Panc1 (cell line): ENCODE data around the gene SLC41A3.

Experiments used
- POLR2AphosphoS5 ChIP-seq: IDR thresholded peaks from 2 replicates; pipeline ENCODE4 v1.6.1; 2012; ENCODE audit warnings: mild to moderate bottlenecking, low read depth, low read length, moderate library complexity
- SIN3A ChIP-seq: IDR thresholded peaks from 2 replicates; pipeline ENCODE4 v1.6.1; 2012; ENCODE audit warnings: low read depth, mild to moderate bottlenecking, low read length, moderate library complexity, borderline replicate concordance; ENCODE audit not compliant: insufficient read depth
- TCF7L2 ChIP-seq: IDR thresholded peaks from 2 replicates; pipeline ENCODE4 v1.6.1; 2011; ENCODE audit warnings: mild to moderate bottlenecking, low read depth, low read length, inconsistent platforms
- TF ChIP-seq, protein P1 (sequence below): fragments of 450-650 bp; IDR thresholded peaks from 2 replicates; pipeline ENCODE4 v1.5.1; 2017; ENCODE audit warnings: mild to moderate bottlenecking
- TF ChIP-seq, protein P2 (sequence below), 2 experiments: IDR thresholded peaks; 2 replicates each; pipeline ENCODE4 v1.6.1; 2011 to 2012; ENCODE audit warnings: low read depth in 2 of 2, control low read depth in 1 of 2, low read length in 1 of 2, mild to moderate bottlenecking in 1 of 2, moderate library complexity in 1 of 2; ENCODE audit not compliant: insufficient read depth in 1 of 2

DNA sequence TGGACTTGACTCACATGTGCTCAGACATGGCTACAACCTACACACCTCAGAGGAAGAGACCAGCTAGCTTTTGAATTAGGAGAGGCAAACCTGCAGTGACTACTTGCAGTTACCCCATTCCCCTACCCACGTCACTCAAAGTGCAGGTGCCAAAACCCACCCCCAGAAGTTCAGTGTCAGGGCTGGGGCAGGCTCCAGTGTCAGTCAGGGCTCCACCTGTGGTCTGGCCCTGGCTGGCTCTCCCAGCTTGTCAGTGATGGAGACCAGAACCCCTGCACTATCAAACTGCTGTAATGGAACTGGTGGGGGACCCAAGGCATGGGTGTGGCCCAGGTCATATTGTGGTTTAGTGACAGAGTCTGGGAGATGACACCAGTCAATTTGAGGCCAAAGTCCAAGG, 32.6 kb upstream of the SLC41A3 start:
- TF ChIP-seq, protein P1, sequence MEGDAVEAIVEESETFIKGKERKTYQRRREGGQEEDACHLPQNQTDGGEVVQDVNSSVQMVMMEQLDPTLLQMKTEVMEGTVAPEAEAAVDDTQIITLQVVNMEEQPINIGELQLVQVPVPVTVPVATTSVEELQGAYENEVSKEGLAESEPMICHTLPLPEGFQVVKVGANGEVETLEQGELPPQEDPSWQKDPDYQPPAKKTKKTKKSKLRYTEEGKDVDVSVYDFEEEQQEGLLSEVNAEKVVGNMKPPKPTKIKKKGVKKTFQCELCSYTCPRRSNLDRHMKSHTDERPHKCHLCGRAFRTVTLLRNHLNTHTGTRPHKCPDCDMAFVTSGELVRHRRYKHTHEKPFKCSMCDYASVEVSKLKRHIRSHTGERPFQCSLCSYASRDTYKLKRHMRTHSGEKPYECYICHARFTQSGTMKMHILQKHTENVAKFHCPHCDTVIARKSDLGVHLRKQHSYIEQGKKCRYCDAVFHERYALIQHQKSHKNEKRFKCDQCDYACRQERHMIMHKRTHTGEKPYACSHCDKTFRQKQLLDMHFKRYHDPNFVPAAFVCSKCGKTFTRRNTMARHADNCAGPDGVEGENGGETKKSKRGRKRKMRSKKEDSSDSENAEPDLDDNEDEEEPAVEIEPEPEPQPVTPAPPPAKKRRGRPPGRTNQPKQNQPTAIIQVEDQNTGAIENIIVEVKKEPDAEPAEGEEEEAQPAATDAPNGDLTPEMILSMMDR = no peak
- TF ChIP-seq SIN3A = no peak
- TF ChIP-seq POLR2AphosphoS5 = no peak
- TF ChIP-seq, protein P2, sequence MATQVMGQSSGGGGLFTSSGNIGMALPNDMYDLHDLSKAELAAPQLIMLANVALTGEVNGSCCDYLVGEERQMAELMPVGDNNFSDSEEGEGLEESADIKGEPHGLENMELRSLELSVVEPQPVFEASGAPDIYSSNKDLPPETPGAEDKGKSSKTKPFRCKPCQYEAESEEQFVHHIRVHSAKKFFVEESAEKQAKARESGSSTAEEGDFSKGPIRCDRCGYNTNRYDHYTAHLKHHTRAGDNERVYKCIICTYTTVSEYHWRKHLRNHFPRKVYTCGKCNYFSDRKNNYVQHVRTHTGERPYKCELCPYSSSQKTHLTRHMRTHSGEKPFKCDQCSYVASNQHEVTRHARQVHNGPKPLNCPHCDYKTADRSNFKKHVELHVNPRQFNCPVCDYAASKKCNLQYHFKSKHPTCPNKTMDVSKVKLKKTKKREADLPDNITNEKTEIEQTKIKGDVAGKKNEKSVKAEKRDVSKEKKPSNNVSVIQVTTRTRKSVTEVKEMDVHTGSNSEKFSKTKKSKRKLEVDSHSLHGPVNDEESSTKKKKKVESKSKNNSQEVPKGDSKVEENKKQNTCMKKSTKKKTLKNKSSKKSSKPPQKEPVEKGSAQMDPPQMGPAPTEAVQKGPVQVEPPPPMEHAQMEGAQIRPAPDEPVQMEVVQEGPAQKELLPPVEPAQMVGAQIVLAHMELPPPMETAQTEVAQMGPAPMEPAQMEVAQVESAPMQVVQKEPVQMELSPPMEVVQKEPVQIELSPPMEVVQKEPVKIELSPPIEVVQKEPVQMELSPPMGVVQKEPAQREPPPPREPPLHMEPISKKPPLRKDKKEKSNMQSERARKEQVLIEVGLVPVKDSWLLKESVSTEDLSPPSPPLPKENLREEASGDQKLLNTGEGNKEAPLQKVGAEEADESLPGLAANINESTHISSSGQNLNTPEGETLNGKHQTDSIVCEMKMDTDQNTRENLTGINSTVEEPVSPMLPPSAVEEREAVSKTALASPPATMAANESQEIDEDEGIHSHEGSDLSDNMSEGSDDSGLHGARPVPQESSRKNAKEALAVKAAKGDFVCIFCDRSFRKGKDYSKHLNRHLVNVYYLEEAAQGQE (IDR thresholded peaks at IDR 0.05; ENCODE audit: insufficient read depth in 1 of 2, low read depth in 2 of 2, low read length in 1 of 2) = no peak
- no peak for TF ChIP-seq TCF7L2
